Measurements from ENCODE around the gene BUD23.

GRCh38 chr7:73740212-73740611, 56.8 kb downstream of the BUD23 start:
- no peak for TF ChIP-seq POLR2A (IDR thresholded peaks at IDR 0.05)
- TF ChIP-seq, protein P1, sequence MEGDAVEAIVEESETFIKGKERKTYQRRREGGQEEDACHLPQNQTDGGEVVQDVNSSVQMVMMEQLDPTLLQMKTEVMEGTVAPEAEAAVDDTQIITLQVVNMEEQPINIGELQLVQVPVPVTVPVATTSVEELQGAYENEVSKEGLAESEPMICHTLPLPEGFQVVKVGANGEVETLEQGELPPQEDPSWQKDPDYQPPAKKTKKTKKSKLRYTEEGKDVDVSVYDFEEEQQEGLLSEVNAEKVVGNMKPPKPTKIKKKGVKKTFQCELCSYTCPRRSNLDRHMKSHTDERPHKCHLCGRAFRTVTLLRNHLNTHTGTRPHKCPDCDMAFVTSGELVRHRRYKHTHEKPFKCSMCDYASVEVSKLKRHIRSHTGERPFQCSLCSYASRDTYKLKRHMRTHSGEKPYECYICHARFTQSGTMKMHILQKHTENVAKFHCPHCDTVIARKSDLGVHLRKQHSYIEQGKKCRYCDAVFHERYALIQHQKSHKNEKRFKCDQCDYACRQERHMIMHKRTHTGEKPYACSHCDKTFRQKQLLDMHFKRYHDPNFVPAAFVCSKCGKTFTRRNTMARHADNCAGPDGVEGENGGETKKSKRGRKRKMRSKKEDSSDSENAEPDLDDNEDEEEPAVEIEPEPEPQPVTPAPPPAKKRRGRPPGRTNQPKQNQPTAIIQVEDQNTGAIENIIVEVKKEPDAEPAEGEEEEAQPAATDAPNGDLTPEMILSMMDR (IDR thresholded peaks at IDR 0.05): no peak
